Measurements from ENCODE around the gene TIGD3. TPM values are rescaled to one million over a fixed set of nuclear protein-coding genes. Genes with fewer than 3 reads are reported as not detected.

Gene TIGD3
- total and polyA plus RNA-seq, 2 of the 13 experiments (the other 11 are each of a cell fraction or from before 2014, with no cell fraction given), result 0.49 to 4.9 TPM

- TF ChIP-seq CBX2 (IDR thresholded peaks at IDR 0.05; ENCODE audit: low read depth, low read length) (no peak), CBX2 (CRISPR knock-in tag; IDR thresholded peaks at IDR 0.05; ENCODE audit: low read depth) (no peak), PCBP1 (IDR thresholded peaks at IDR 0.05; ENCODE audit: borderline replicate concordance, low read depth, low read length) (no peak), ZFX (CRISPR knock-in tag; IDR thresholded peaks at IDR 0.05; ENCODE audit: low read depth) (0 out of 2 replicates have a peak, but pooled peaks have one; percentile 26), ZBTB1 (CRISPR knock-in tag; IDR thresholded peaks at IDR 0.05; ENCODE audit: borderline replicate concordance) (no peak), NCOA1 (CRISPR knock-in tag; IDR thresholded peaks at IDR 0.05) (0 out of 2 replicates have a peak, but pooled peaks have one; percentile 39), ZNF564 (CRISPR knock-in tag; IDR thresholded peaks at IDR 0.05) (no peak), ZNF362 (CRISPR knock-in tag; IDR thresholded peaks at IDR 0.05; ENCODE audit: borderline replicate concordance) (peak; percentile 69; the same call in 1 of the 2 replicates), CTCF (CRISPR knock-in tag; IDR thresholded peaks at IDR 0.05) (peak; percentile 88), RXRB (CRISPR knock-in tag; IDR thresholded peaks at IDR 0.05; ENCODE audit: borderline replicate concordance) (peak; percentile 59; the same call in 1 of the 2 replicates), YEATS4 (CRISPR knock-in tag; IDR thresholded peaks at IDR 0.05; ENCODE audit: borderline replicate concordance) (no peak), ARID4A (CRISPR knock-in tag; IDR thresholded peaks at IDR 0.05; ENCODE audit: borderline replicate concordance) (peak; percentile 47; the same call in 1 of the 2 replicates), CBX1 (IDR thresholded peaks at IDR 0.05; ENCODE audit: low read depth) (no peak), HOXA5 (CRISPR knock-in tag; IDR thresholded peaks at IDR 0.05) (0 out of 2 replicates have a peak, but pooled peaks have one; percentile 52), KMT2A (CRISPR knock-in tag; IDR thresholded peaks at IDR 0.05) (no peak), ZMYM4 (CRISPR knock-in tag; IDR thresholded peaks at IDR 0.05) (peak; percentile 39; the same call in 1 of the 2 replicates)
These were observed 11.8 kb downstream of the TIGD3 start (continued) for GRCh38 chr11:65366340-65366773.
